ENCODE measurements around the gene PC.

The PC gene

GRCh38 chr11:66904561-66904960 lies 53.6 kb downstream of the PC start:
- no peaks in the 10 kb centered on the region for H3K9me3 Mint-ChIP-seq
- peaks cover 41% of the 10 kb centered on the region for H3K4me1 Mint-ChIP-seq
- H3K27ac Mint-ChIP-seq, result peak overlapping the region in 1 of 3 experiments; percentile 23
- TF ChIP-seq CTCF (IDR thresholded peaks at IDR 0.05; ENCODE audit: unreplicated experiment in 3 of 3), result no peak
- H3K27me3 Mint-ChIP-seq (ENCODE audit: low read depth), result peaks cover 3% of the 10 kb centered on the region
- no peaks in the 10 kb centered on the region for H3K36me3 Mint-ChIP-seq (ENCODE audit: low read depth)
- no peak overlapping the region for H3K4me3 Mint-ChIP-seq

- Mint-ChIP-seq H3K27me3 (ENCODE audit: low read depth) (peaks cover 3% of the 10 kb centered on the region), H3K4me3 (no peak overlapping the region), H3K9me3 (no peaks in the 10 kb centered on the region), H3K36me3 (ENCODE audit: low read depth) (no peaks in the 10 kb centered on the region), H3K4me1 (peaks cover 41% of the 10 kb centered on the region), H3K27ac (no peak overlapping the region)
- no peak for TF ChIP-seq CTCF (IDR thresholded peaks at IDR 0.05; ENCODE audit: unreplicated experiment in 3 of 3)
These were observed 54.1 kb downstream of the PC start for GRCh38 chr11:66904055-66904454.

GRCh38 chr11:66902486-66903177 lies 55.6 kb downstream of the PC start:
- H3K27ac Mint-ChIP-seq, result no peak overlapping the region
- no peak overlapping the region for H3K4me3 Mint-ChIP-seq
- H3K9me3 Mint-ChIP-seq, result no peaks in the 10 kb centered on the region
- H3K4me1 Mint-ChIP-seq, result peaks cover 33% of the 10 kb centered on the region
- H3K27me3 Mint-ChIP-seq (ENCODE audit: low read depth), result peaks cover 3% of the 10 kb centered on the region
- H3K36me3 Mint-ChIP-seq (ENCODE audit: low read depth), result no peaks in the 10 kb centered on the region
- TF ChIP-seq CTCF (IDR thresholded peaks at IDR 0.05; ENCODE audit: unreplicated experiment in 3 of 3), result no peak

GRCh38 chr11:66901964-66902390 lies 56.2 kb downstream of the PC start:
- H3K27me3 Mint-ChIP-seq (ENCODE audit: low read depth), result peaks cover 3% of the 10 kb centered on the region

GRCh38 chr11:66894141-66894540 lies 64.0 kb downstream of the PC start:
- Mint-ChIP-seq H3K27ac (peak overlapping the region in 2 of 3 experiments; percentile 16 to 31), H3K27me3 (ENCODE audit: low read depth) (peaks cover under 1% of the 10 kb centered on the region), H3K36me3 (ENCODE audit: low read depth) (no peaks in the 10 kb centered on the region), H3K9me3 (no peaks in the 10 kb centered on the region), H3K4me3 (no peak overlapping the region), H3K4me1 (peaks cover 34% of the 10 kb centered on the region)
- no peak for TF ChIP-seq CTCF (IDR thresholded peaks at IDR 0.05; ENCODE audit: unreplicated experiment in 3 of 3)

More at GRCh38 chr11:66901964-66902390, 56.2 kb downstream of the PC start:
- Mint-ChIP-seq H3K4me3 (no peak overlapping the region), H3K9me3 (no peaks in the 10 kb centered on the region), H3K27ac (no peak overlapping the region), H3K4me1 (peaks cover 30% of the 10 kb centered on the region), H3K36me3 (ENCODE audit: low read depth) (no peaks in the 10 kb centered on the region)
- TF ChIP-seq CTCF (IDR thresholded peaks at IDR 0.05; ENCODE audit: unreplicated experiment in 3 of 3), result no peak

- no peak for TF ChIP-seq CTCF (IDR thresholded peaks at IDR 0.05; ENCODE audit: unreplicated experiment in 3 of 3)
- Mint-ChIP-seq H3K9me3 (no peaks in the 10 kb centered on the region), H3K27me3 (ENCODE audit: low read depth) (peaks cover 4% of the 10 kb centered on the region), H3K4me1 (peaks cover 34% of the 10 kb centered on the region), H3K27ac (peak overlapping the region; percentile 21 to 69 (median 49)), H3K4me3 (no peak overlapping the region), H3K36me3 (ENCODE audit: low read depth) (no peaks in the 10 kb centered on the region)
These were observed 65.3 kb downstream of the PC start for GRCh38 chr11:66892911-66893310.

All from nephron (organoid).